Stimulated activated effector memory CD8-positive, alpha-beta T cell treated with anti-CD3 and anti-CD28 coated beads, Interleukin-12 subunit alpha, Interleukin-12 subunit beta, amount 100 ng/mL, for 72 hours (primary cell): ENCODE measurements around the gene NRP1.
A peak's percentile ranks its signal among the peaks of the same experiment; 100 is the strongest.
"Not testable (repeated sequence)": the region's sequence is repeated elsewhere in the genome, so short reads cannot be mapped to it uniquely, and the experiment has no call there.

Experiments
- ATAC-seq: fragments of 150-1000 bp; cut with Tn5 transposase; 2 replicates; pipeline ENCODE4 v1.10.0; 2021
- DNase-seq, 2 donors: peaks; one replicate each; pipeline ENCODE4 v3.0.0; 2021 to 2022; ENCODE audit warnings: low spot score in 2 of 2
- H3K27ac Mint-ChIP-seq: one replicate; pipeline ENCODE4 v1.8.0; 2022; ENCODE audit warnings: mild to moderate bottlenecking, mixed read lengths
- H3K36me3 Mint-ChIP-seq: one replicate; pipeline ENCODE4 v1.8.0; 2022; ENCODE audit warnings: mild to moderate bottlenecking, mixed read lengths
- H3K4me1 Mint-ChIP-seq: one replicate; pipeline ENCODE4 v1.8.0; 2022; ENCODE audit warnings: mixed read lengths
- H3K4me3 Mint-ChIP-seq: one replicate; pipeline ENCODE4 v1.8.0; 2022; ENCODE audit warnings: mild to moderate bottlenecking, mixed read lengths
- H3K9me3 Mint-ChIP-seq: one replicate; pipeline ENCODE4 v1.8.0; 2022; ENCODE audit warnings: mixed read lengths

Gene NRP1

GRCh38 chr10:33153251-33153967 lies 181.1 kb downstream of the NRP1 start:
- Mint-ChIP-seq H3K4me3 (peak overlapping the region; percentile 40), H3K36me3 (no peaks in the 10 kb centered on the region), H3K9me3 (no peaks in the 10 kb centered on the region), H3K27ac (peak overlapping the region; percentile 49), H3K4me1 (peaks cover 57% of the 10 kb centered on the region)
- ATAC-seq (peak; percentile 91), DNase-seq (no peak)

GRCh38 chr10:33152750-33153149 lies 181.7 kb downstream of the NRP1 start:
- H3K4me1 Mint-ChIP-seq: peaks cover 57% of the 10 kb centered on the region
- ATAC-seq (no peak), DNase-seq (no peak)
- H3K27ac Mint-ChIP-seq: peak overlapping the region; percentile 49
- H3K4me3 Mint-ChIP-seq: no peak overlapping the region
- peaks cover 3% of the 10 kb centered on the region for H3K9me3 Mint-ChIP-seq
- H3K36me3 Mint-ChIP-seq: no peaks in the 10 kb centered on the region

- ATAC-seq: no peak
- peaks cover 57% of the 10 kb centered on the region for H3K4me1 Mint-ChIP-seq
- peaks cover 3% of the 10 kb centered on the region for H3K9me3 Mint-ChIP-seq
- H3K4me3 Mint-ChIP-seq: no peak overlapping the region
- DNase-seq: no peak
- no peaks in the 10 kb centered on the region for H3K36me3 Mint-ChIP-seq
- H3K27ac Mint-ChIP-seq: no peak overlapping the region
Observed at GRCh38 chr10:33152146-33152545, 182.3 kb downstream of the NRP1 start.

GRCh38 chr10:33151344-33151864 lies 183.1 kb downstream of the NRP1 start:
- peaks cover 57% of the 10 kb centered on the region for H3K4me1 Mint-ChIP-seq

GRCh38 chr10:33150889-33151288 lies 183.6 kb downstream of the NRP1 start:
- Mint-ChIP-seq H3K9me3 (peaks cover 3% of the 10 kb centered on the region), H3K4me1 (peaks cover 52% of the 10 kb centered on the region), H3K27ac (no peak overlapping the region), H3K36me3 (no peaks in the 10 kb centered on the region), H3K4me3 (no peak overlapping the region)
- ATAC-seq (no peak), DNase-seq (no peak)

More at GRCh38 chr10:33151344-33151864, 183.1 kb downstream of the NRP1 start:
- DNase-seq: no peak
- Mint-ChIP-seq H3K9me3 (peaks cover 3% of the 10 kb centered on the region), H3K4me3 (no peak overlapping the region), H3K36me3 (no peaks in the 10 kb centered on the region), H3K27ac (no peak overlapping the region)
- ATAC-seq: no peak

GRCh38 chr10:33150146-33150545 lies 184.3 kb downstream of the NRP1 start:
- H3K4me1 Mint-ChIP-seq: peaks cover 50% of the 10 kb centered on the region

GRCh38 chr10:33147013-33147310 lies 187.5 kb downstream of the NRP1 start:
- peaks cover 49% of the 10 kb centered on the region for H3K4me1 Mint-ChIP-seq

More at GRCh38 chr10:33150146-33150545, 184.3 kb downstream of the NRP1 start:
- Mint-ChIP-seq H3K4me3 (no peak overlapping the region), H3K36me3 (no peaks in the 10 kb centered on the region), H3K27ac (no peak overlapping the region), H3K9me3 (peaks cover 3% of the 10 kb centered on the region)
- no peak for ATAC-seq
- no peak for DNase-seq

GRCh38 chr10:33146189-33147012 lies 188.1 kb downstream of the NRP1 start:
- Mint-ChIP-seq H3K4me1 (peaks cover 49% of the 10 kb centered on the region), H3K36me3 (no peaks in the 10 kb centered on the region), H3K27ac (no peak overlapping the region), H3K9me3 (peaks cover 3% of the 10 kb centered on the region), H3K4me3 (no peak overlapping the region)
- no peak for DNase-seq
- no peak for ATAC-seq

More at GRCh38 chr10:33147013-33147310, 187.5 kb downstream of the NRP1 start:
- no peak for DNase-seq
- Mint-ChIP-seq H3K9me3 (peaks cover 3% of the 10 kb centered on the region), H3K4me3 (no peak overlapping the region), H3K27ac (no peak overlapping the region), H3K36me3 (no peaks in the 10 kb centered on the region)
- ATAC-seq: no peak

GRCh38 chr10:33145451-33146188 lies 188.8 kb downstream of the NRP1 start:
- H3K27ac Mint-ChIP-seq: no peak overlapping the region
- ATAC-seq (peak; percentile 5), DNase-seq (no peak)
- no peaks in the 10 kb centered on the region for H3K36me3 Mint-ChIP-seq
- H3K4me3 Mint-ChIP-seq: no peak overlapping the region
- peaks cover 3% of the 10 kb centered on the region for H3K9me3 Mint-ChIP-seq
- H3K4me1 Mint-ChIP-seq: peaks cover 49% of the 10 kb centered on the region

GRCh38 chr10:33143160-33143728 lies 191.2 kb downstream of the NRP1 start:
- Mint-ChIP-seq H3K27ac (peak overlapping the region; percentile 60), H3K4me1 (peaks cover 58% of the 10 kb centered on the region)
- peak in 1 of 2 donors; percentile 60 for DNase-seq

GRCh38 chr10:33142295-33142694 lies 192.2 kb downstream of the NRP1 start:
- no peak for ATAC-seq
- Mint-ChIP-seq H3K4me3 (peak overlapping the region; percentile 13), H3K9me3 (no peaks in the 10 kb centered on the region), H3K4me1 (peaks cover 67% of the 10 kb centered on the region), H3K27ac (peak overlapping the region; percentile 32), H3K36me3 (no peaks in the 10 kb centered on the region)
- no peak for DNase-seq

More at GRCh38 chr10:33143160-33143728, 191.2 kb downstream of the NRP1 start:
- Mint-ChIP-seq H3K4me3 (peak overlapping the region; percentile 13), H3K36me3 (no peaks in the 10 kb centered on the region), H3K9me3 (peaks cover 3% of the 10 kb centered on the region)
- ATAC-seq: peak; percentile 93

GRCh38 chr10:33141251-33141650 lies 193.2 kb downstream of the NRP1 start:
- Mint-ChIP-seq H3K27ac (peak overlapping the region; percentile 88), H3K4me1 (peaks cover 78% of the 10 kb centered on the region), H3K36me3 (no peaks in the 10 kb centered on the region), H3K9me3 (no peaks in the 10 kb centered on the region), H3K4me3 (no peak overlapping the region)
- DNase-seq: no peak
- ATAC-seq: no peak

- Mint-ChIP-seq H3K27ac (peak overlapping the region; percentile 88), H3K4me1 (peaks cover 78% of the 10 kb centered on the region)
- peak in 1 of 2 donors; percentile 63 for DNase-seq
Observed at GRCh38 chr10:33139181-33139646, 195.3 kb downstream of the NRP1 start.

GRCh38 chr10:33138686-33139085 lies 195.8 kb downstream of the NRP1 start:
- Mint-ChIP-seq H3K36me3 (peaks cover 10% of the 10 kb centered on the region), H3K27ac (peak overlapping the region; percentile 88), H3K4me3 (peak overlapping the region; percentile 54), H3K4me1 (peaks cover 78% of the 10 kb centered on the region)
- not testable (repeated sequence) for H3K9me3 Mint-ChIP-seq, ATAC-seq, DNase-seq

More at GRCh38 chr10:33139181-33139646, 195.3 kb downstream of the NRP1 start:
- Mint-ChIP-seq H3K36me3 (peaks cover 5% of the 10 kb centered on the region), H3K9me3 (no peaks in the 10 kb centered on the region), H3K4me3 (peak overlapping the region; percentile 54)
- peak; percentile 55 for ATAC-seq
